Erythroblast (primary cell): ENCODE data around the gene LONRF2.

Experiments used
- GATA1 ChIP-seq: IDR thresholded peaks from 2 replicates; pipeline ENCODE4 v1.6.1; 2011; ENCODE audit warnings: low read depth, mild to moderate bottlenecking, control low read depth, low read length, moderate library complexity
- POLR2A ChIP-seq: IDR thresholded peaks from 2 replicates; pipeline ENCODE4 v1.6.1; 2011; ENCODE audit warnings: mild to moderate bottlenecking, low read length

DNA sequence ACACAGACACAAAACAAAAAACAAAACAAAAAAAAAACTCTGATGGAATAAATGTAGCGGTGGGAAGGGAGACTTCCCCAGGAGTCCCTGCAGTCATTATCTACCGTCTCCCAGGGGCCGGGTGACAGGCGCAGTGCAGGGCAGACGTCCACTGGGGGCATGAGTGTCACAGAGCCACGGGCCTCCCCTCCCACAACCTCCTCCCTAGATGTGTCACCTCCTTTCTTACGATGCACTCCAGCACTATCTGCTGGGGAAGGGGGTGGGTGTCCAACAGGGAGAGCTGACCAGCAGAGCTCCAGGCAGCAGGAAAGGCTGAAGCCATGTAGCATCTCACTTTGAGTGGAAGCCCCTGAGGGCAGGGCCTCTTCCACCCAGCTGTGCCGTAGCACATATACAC is 84.5 kb downstream of the LONRF2 start:
- TF ChIP-seq POLR2A (no peak), GATA1 (no peak)
